LNCaP clone FGC (cell line): ENCODE data around the gene USP6NL.
"Not testable (repeated sequence)": the region's sequence is repeated elsewhere in the genome, so short reads cannot be mapped to it uniquely, and the experiment has no call there.

Experiments used
- DNase-seq: peaks from one replicate; pipeline ENCODE4 v3.0.0-alpha.2; 2011; ENCODE audit warnings: low read depth
- H3K4me3 ChIP-seq: 2 replicates; pipeline ENCODE4 v1.5.1; 2011; ENCODE audit warnings: mild to moderate bottlenecking, low read depth, low read length, control low read depth
- CTCF ChIP-seq: IDR thresholded peaks from 2 replicates; pipeline ENCODE4 v1.5.1; 2012; ENCODE audit warnings: mild to moderate bottlenecking; ENCODE audit not compliant: control insufficient read depth, insufficient read depth; ENCODE audit errors: extremely low read depth

USP6NL gene

GRCh38 chr10:11504566-11505285 lies 106.7 kb downstream of the USP6NL start:
- H3K4me3 ChIP-seq = no peak overlapping the region
- TF ChIP-seq CTCF = no peak
- no peak for DNase-seq

- DNase-seq = no peak
- no peak for TF ChIP-seq CTCF
- H3K4me3 ChIP-seq = no peak overlapping the region
Observed at GRCh38 chr10:11501600-11501999, 109.8 kb downstream of the USP6NL start.

GRCh38 chr10:11499425-11500071 lies 111.9 kb downstream of the USP6NL start:
- no peak overlapping the region for H3K4me3 ChIP-seq
- TF ChIP-seq CTCF = no peak
- no peak for DNase-seq

GRCh38 chr10:11498399-11498798 lies 113.1 kb downstream of the USP6NL start:
- no peak for TF ChIP-seq CTCF
- DNase-seq = no peak
- no peak overlapping the region for H3K4me3 ChIP-seq

- TF ChIP-seq CTCF = peak; percentile 30
- DNase-seq, H3K4me3 ChIP-seq: not testable (repeated sequence)
Observed at GRCh38 chr10:11494923-11495322, 116.5 kb downstream of the USP6NL start.

GRCh38 chr10:11493646-11494045 lies 117.8 kb downstream of the USP6NL start:
- no peak overlapping the region for H3K4me3 ChIP-seq
- TF ChIP-seq CTCF = no peak
- DNase-seq = no peak
